Osteoblast (primary cell): Measurements from ENCODE around the gene FCER1G. TPM values are rescaled to one million over a fixed set of nuclear protein-coding genes. Genes with fewer than 3 reads are reported as not detected.

ENCODE experiments used
- DNase-seq: peaks from one replicate; pipeline ENCODE4 v3.0.0; 2011; ENCODE audit warnings: low spot score, mixed read lengths; ENCODE audit not compliant: insufficient read length; ENCODE audit errors: missing footprints
- H2AFZ ChIP-seq: 2 replicates; pipeline ENCODE4 v1.6.0; 2011; ENCODE audit warnings: mild to moderate bottlenecking, low read length
- H3K27ac ChIP-seq: 2 replicates; pipeline ENCODE4 v1.5.1; 2011; ENCODE audit warnings: mild to moderate bottlenecking, low read depth, low read length, moderate library complexity
- H3K27me3 ChIP-seq: 2 replicates; pipeline ENCODE4 v1.6.0; 2012; ENCODE audit warnings: mild to moderate bottlenecking, control low read depth, inconsistent platforms, low read length, moderate library complexity; ENCODE audit not compliant: insufficient read depth
- H3K36me3 ChIP-seq: 2 replicates; pipeline ENCODE4 v1.5.1; 2011; ENCODE audit warnings: mild to moderate bottlenecking, low read length, control low read depth, moderate library complexity; ENCODE audit not compliant: insufficient read depth
- H3K4me1 ChIP-seq: 2 replicates; pipeline ENCODE4 v1.5.1; 2011; ENCODE audit warnings: mild to moderate bottlenecking, low read length, control low read depth, moderate library complexity; ENCODE audit not compliant: insufficient read depth
- H3K4me2 ChIP-seq: 2 replicates; pipeline ENCODE4 v1.6.0; 2011; ENCODE audit warnings: mild to moderate bottlenecking, low read length; ENCODE audit not compliant: insufficient read depth
- H3K4me3 ChIP-seq: fragments of 200-600 bp; sonication (generic); 3 replicates; pipeline ENCODE4 v1.5.1; 2012; ENCODE audit warnings: mild to moderate bottlenecking, low read length, inconsistent platforms; ENCODE audit not compliant: insufficient read depth
- H3K79me2 ChIP-seq: 2 replicates; pipeline ENCODE4 v1.6.0; 2012; ENCODE audit warnings: mild to moderate bottlenecking, low read length, control low read depth, inconsistent platforms; ENCODE audit not compliant: insufficient read depth
- H3K9me3 ChIP-seq: 2 replicates; pipeline ENCODE4 v1.5.1; 2011; ENCODE audit warnings: low read depth, low read length, control low read depth
- H4K20me1 ChIP-seq: 2 replicates; pipeline ENCODE4 v1.6.0; 2012; ENCODE audit warnings: mild to moderate bottlenecking, low read length, control low read depth; ENCODE audit not compliant: insufficient read depth
- CTCF ChIP-seq: IDR thresholded peaks from 2 replicates; pipeline ENCODE4 v1.5.1; 2011; ENCODE audit warnings: mild to moderate bottlenecking, low read depth, low read length, moderate library complexity; ENCODE audit errors: extremely low read depth
- total RNA-seq: library from RNA; depleted of rRNA; stranded (reverse); fragments of >200 nt; gene quantifications from 2 replicates; pipeline ENCODE4 v1.2.3, GENCODE V29; 2012

FCER1G gene
- 0.29 and 0.72 TPM in 2 replicates for total RNA-seq

- no peak for DNase-seq
- Histone ChIP-seq H3K4me1 (peaks cover 24% of the 10 kb centered on the region), H3K27me3 (no peaks in the 10 kb centered on the region), H3K4me3 (no peak within 1 kb of the TSS), H3K79me2 (no peaks in the 10 kb centered on the region), H3K9me3 (no peaks in the 10 kb centered on the region), H3K27ac (peak within 1 kb of the TSS; percentile 97), H4K20me1 (no peaks in the 10 kb centered on the region), H3K4me2 (peak within 1 kb of the TSS; percentile 77), H3K36me3 (peaks cover 41% of the 10 kb centered on the region), H2AFZ (no peak within 1 kb of the TSS)
- TF ChIP-seq CTCF, result no peak
These were observed at the start of gene FCER1G for GRCh38 chr1:161215076-161215475. FCER1G (plus strand) TSS chr1:161215295; CDS start chr1:161215322, 27 bp downstream.

DNA sequence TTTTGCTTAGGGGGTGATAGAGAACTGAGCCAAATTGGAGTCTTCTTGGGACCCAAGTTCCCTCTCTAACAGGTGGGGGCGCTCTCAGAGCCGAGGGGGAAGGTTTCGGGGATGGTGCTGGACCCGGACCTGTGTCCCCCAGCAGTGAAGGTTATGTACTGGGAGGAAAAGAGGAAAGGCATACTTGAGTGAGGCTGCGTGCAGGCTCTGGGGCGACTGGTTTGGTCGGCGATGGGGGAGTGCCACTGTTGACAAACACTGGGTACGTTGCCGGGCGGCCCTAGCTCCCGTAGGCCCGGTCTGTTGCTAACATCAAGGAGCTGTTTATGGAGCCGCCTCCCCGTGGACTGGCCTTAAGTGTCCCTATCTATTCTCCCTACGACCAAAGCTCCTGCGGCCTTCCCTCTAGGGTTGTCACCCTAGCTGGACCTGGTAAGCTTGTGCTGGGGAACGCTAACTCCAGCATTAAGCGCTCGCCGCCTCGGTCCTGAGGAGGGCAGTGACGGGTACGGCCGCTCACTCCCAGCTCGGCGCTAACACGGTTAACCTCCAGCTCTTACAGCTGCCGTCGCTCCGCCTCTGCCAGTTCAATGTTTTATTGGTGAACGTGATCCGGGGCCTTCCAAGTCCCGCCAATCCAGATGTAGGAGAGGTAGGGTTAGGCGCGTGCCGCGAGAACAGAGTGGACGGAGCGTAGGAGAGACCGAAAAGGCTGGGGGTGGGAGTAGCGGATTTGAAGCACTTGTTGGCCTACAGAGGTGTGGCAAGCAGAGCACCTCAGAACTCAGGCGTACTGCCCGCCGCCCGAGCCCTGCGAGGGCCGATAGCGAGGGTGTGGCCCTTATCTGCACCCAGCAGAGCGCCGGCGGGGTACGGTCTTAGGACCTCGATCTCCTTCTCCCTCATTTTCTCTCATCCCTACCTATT, 49.1 kb upstream of the FCER1G start, which contains the start of gene PPOX:
PPOX (plus strand) TSS at position 685 of the 927 bp plus-strand sequence. CDS start 422 bp downstream, outside the sequence.
- peak within 1 kb of the TSS; percentile 92 for H3K4me2 ChIP-seq
- peak within 1 kb of the TSS; percentile 84 for H3K4me3 ChIP-seq
- no peaks in the 10 kb centered on the region for H4K20me1 ChIP-seq
- H3K79me2 ChIP-seq, result peaks cover 14% of the 10 kb centered on the region
- H3K9me3 ChIP-seq, result no peaks in the 10 kb centered on the region
- peak within 1 kb of the TSS; percentile 88 for H2AFZ ChIP-seq
- peak; percentile 98 for DNase-seq
- H3K36me3 ChIP-seq, result peaks cover 46% of the 10 kb centered on the region
- peak; percentile 50 for TF ChIP-seq CTCF
- peak within 1 kb of the TSS; percentile 87 for H3K27ac ChIP-seq
- H3K27me3 ChIP-seq, result no peaks in the 10 kb centered on the region
- H3K4me1 ChIP-seq, result peaks cover 15% of the 10 kb centered on the region

GRCh38 chr1:161166669-161167548, 48.2 kb upstream of the FCER1G start:
- Histone ChIP-seq H2AFZ (peak overlapping the region; percentile 88), H3K4me2 (peak overlapping the region; percentile 92), H3K27ac (peak overlapping the region; percentile 87), H3K79me2 (peaks cover 11% of the 10 kb centered on the region), H3K27me3 (no peaks in the 10 kb centered on the region), H3K9me3 (no peaks in the 10 kb centered on the region), H3K4me1 (peaks cover 15% of the 10 kb centered on the region), H4K20me1 (no peaks in the 10 kb centered on the region), H3K4me3 (peak overlapping the region; percentile 84), H3K36me3 (peaks cover 53% of the 10 kb centered on the region)
- TF ChIP-seq CTCF, result no peak
- DNase-seq, result peak; percentile 75
